GM23248 (cell line): Measurements from ENCODE around the gene SPTBN5.

ENCODE experiments used
- EZH2 ChIP-seq: fragments of 200-600 bp; sonication (generic); IDR thresholded peaks from 2 replicates; pipeline ENCODE4 v1.6.1; 2018; ENCODE audit warnings: antibody characterized with exemption, mild to moderate bottlenecking; ENCODE audit not compliant: insufficient read depth, poor library complexity, severe bottlenecking
- EZH2phosphoT487 ChIP-seq: fragments of 200-600 bp; sonication (generic); IDR thresholded peaks from 2 replicates; pipeline ENCODE4 v1.6.1; 2018; ENCODE audit warnings: antibody characterized with exemption, moderate library complexity, mild to moderate bottlenecking, low read depth; ENCODE audit not compliant: insufficient read depth

DNA sequence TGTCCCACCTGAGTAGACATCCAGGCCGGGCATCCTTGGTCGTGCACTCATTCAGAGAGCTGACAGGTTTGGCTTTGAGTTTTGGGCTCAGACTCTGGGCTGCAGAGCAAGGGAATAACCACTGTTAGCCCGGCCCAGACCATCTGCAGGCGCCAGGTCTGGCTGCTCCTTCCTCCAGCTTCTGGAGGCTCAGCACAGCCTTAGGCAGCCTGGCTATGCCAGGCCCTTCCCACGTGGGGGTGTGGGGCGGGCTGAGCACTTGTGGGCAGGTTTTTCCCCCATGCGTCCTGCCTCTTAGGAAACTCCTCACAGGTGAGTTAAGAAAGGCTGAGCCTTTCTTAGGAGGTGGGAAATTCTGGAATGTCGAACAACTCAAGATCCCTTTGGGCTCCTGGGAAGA, 44.0 kb downstream of the SPTBN5 start:
- no peak for TF ChIP-seq EZH2
- TF ChIP-seq EZH2phosphoT487, result no peak
